Measurements from ENCODE around the gene REXO1.

The REXO1 gene

GRCh38 chr19:1791879-1792278 is 56.4 kb downstream of the REXO1 start:
- DNase-seq (ENCODE audit: low read depth, low spot score): no peak
- H3K4me3 ChIP-seq (ENCODE audit: low read depth, low read length): no peak overlapping the region
- no peak for TF ChIP-seq CTCF (IDR thresholded peaks at IDR 0.05; ENCODE audit: low read depth, low read length)
- in situ Hi-C loops (cut with HindIII; ENCODE audit: low sequenced_read_pairs): no loop called here

GRCh38 chr19:1790054-1790792 is 58.1 kb downstream of the REXO1 start:
- no peak for TF ChIP-seq CTCF (IDR thresholded peaks at IDR 0.05; ENCODE audit: low read depth, low read length)
- in situ Hi-C loops (cut with HindIII; ENCODE audit: low sequenced_read_pairs): no loop called here
- DNase-seq (ENCODE audit: low read depth, low spot score): no peak
- H3K4me3 ChIP-seq (ENCODE audit: low read depth, low read length): no peak overlapping the region

- H3K4me3 ChIP-seq (ENCODE audit: low read depth, low read length): no peak overlapping the region
- TF ChIP-seq CTCF (IDR thresholded peaks at IDR 0.05; ENCODE audit: low read depth, low read length): no peak
- no peak for DNase-seq (ENCODE audit: low read depth, low spot score)
- in situ Hi-C loops (cut with HindIII; ENCODE audit: low sequenced_read_pairs): no loop called here
Measured at GRCh38 chr19:1789261-1790041, 58.8 kb downstream of the REXO1 start.

GRCh38 chr19:1787116-1787515 is 61.2 kb downstream of the REXO1 start:
- no peak overlapping the region for H3K4me3 ChIP-seq (ENCODE audit: low read depth, low read length)
- no peak for TF ChIP-seq CTCF (IDR thresholded peaks at IDR 0.05; ENCODE audit: low read depth, low read length)
- DNase-seq (ENCODE audit: low read depth, low spot score): no peak
- in situ Hi-C loops (cut with HindIII; ENCODE audit: low sequenced_read_pairs): no loop called here

- in situ Hi-C loops (cut with HindIII; ENCODE audit: low sequenced_read_pairs): no loop called here
- TF ChIP-seq CTCF (IDR thresholded peaks at IDR 0.05; ENCODE audit: low read depth, low read length): no peak
- no peak overlapping the region for H3K4me3 ChIP-seq (ENCODE audit: low read depth, low read length)
- DNase-seq (ENCODE audit: low read depth, low spot score): no peak
Measured at GRCh38 chr19:1786668-1787067, 61.6 kb downstream of the REXO1 start.

GRCh38 chr19:1785310-1785709 is 63.0 kb downstream of the REXO1 start:
- H3K4me3 ChIP-seq (ENCODE audit: low read depth, low read length): no peak overlapping the region
- in situ Hi-C loops (cut with HindIII; ENCODE audit: low sequenced_read_pairs): no loop called here
- TF ChIP-seq CTCF (IDR thresholded peaks at IDR 0.05; ENCODE audit: low read depth, low read length): no peak
- DNase-seq (ENCODE audit: low read depth, low spot score): no peak
